ENCODE results near the gene JMJD8.

Gene JMJD8

GRCh38 chr16:675884-676564 lies 8.1 kb downstream of the JMJD8 start:
- ATAC-seq (no peak), DNase-seq (no peak)

- DNase-seq (no peak), ATAC-seq (no peak)
Measured at GRCh38 chr16:674968-675883, 8.9 kb downstream of the JMJD8 start, which contains the start of gene RHBDL1. Gene RHBDL1 (plus strand): TSS chr16:675671. CDS start chr16:675791, 120 bp downstream.

DNA sequence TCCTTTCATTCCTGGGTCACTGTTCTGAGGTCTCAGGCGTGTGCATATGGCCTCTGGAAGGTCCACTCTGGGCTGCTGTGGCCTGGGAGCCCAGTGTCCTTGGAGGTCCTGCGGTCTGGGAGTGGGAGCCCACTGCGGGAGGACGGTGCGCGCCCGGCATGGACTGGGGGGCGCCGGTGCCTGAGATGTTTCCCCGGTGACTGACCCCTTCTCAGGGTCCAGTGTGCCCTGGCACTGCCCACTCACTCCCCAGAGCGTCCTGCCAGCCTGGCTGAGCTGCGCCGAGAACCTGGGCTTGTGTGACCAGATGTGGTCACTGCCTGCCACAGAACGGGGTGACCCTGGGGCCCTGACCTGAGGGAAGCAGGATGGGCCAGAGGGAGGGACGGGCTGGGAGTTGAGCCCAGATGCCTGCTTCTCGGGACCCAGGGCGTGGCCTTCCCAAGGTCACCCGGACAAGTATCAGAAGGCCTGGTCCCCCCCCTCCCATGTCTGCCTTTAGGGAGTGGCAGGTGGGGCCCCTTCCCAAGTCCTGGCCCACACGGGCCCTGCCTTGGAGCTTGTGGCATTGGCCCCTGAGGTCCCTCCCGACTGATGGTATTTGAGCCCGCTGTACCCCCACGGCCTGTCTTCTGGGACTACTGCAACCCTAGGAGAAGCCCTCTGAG lies 9.8 kb downstream of the JMJD8 start:
- ATAC-seq (no peak), DNase-seq (no peak)

DNA sequence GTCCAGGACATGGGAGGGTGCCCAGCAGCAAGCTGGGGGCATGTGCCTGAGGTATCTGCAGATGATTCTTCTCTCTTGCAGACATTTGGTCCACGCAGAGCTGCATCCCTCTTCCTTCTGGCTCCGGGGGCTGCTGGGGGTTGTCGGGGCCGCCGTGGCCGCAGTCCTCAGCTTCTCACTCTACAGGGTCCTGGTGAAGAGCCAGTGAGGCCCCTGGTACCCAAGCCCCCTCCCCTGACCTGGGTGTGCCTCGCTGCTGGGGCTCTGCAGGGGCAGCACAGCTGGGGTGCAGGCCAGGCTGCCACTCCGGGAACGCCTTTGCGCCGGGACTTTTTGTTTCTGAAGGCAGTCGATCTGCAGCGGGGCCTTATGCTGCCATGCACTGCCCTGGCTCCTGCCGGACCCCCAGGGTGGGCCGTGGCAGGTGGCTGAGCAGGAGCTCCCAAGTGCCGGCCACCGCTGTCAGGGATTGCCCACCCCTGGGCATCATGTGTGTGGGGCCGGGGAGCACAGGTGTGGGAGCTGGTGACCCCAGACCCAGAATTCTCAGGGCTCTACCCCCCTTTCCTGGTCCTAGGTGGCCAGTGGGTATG lies 10.6 kb downstream of the JMJD8 start:
- DNase-seq = no peak
- no peak for ATAC-seq

DNA sequence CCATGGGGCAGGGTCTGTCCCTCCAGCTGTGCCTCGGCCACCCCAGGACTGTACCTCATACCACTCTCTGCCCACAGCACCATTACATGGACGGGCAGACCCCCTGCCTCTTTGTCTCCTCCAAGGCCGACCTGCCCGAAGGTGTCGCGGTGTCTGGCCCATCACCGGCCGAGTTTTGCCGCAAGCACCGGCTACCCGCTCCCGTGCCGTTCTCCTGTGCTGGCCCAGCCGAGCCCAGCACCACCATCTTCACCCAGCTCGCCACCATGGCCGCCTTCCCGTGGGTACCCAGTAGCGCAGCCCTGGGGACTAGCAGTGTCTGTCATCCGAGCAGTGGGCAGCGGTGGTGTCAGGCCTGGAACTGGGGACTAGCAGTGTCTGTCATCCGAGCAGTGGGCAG lies 11.3 kb downstream of the JMJD8 start:
- DNase-seq = no peak
- no peak for ATAC-seq

- no peak for ATAC-seq
- DNase-seq = no peak
Measured at GRCh38 chr16:672371-672770, 11.8 kb downstream of the JMJD8 start.

GRCh38 chr16:671353-672131 lies 12.6 kb downstream of the JMJD8 start:
- ATAC-seq (no peak), DNase-seq (no peak)

- DNase-seq (no peak), ATAC-seq (no peak)
Measured at GRCh38 chr16:670485-671352, 13.4 kb downstream of the JMJD8 start.

GRCh38 chr16:669666-670065 lies 14.5 kb downstream of the JMJD8 start:
- DNase-seq = no peak
- no peak for ATAC-seq

GRCh38 chr16:668519-669171 lies 15.5 kb downstream of the JMJD8 start:
- ATAC-seq (no peak), DNase-seq (no peak)

- DNase-seq (peak; percentile 97), ATAC-seq (peak; percentile 95)
Measured at GRCh38 chr16:667780-668518, 16.2 kb downstream of the JMJD8 start, which contains the start of gene RHOT2. Gene RHOT2 (plus strand): TSS chr16:668132. CDS start chr16:668200, 68 bp downstream.

DNA sequence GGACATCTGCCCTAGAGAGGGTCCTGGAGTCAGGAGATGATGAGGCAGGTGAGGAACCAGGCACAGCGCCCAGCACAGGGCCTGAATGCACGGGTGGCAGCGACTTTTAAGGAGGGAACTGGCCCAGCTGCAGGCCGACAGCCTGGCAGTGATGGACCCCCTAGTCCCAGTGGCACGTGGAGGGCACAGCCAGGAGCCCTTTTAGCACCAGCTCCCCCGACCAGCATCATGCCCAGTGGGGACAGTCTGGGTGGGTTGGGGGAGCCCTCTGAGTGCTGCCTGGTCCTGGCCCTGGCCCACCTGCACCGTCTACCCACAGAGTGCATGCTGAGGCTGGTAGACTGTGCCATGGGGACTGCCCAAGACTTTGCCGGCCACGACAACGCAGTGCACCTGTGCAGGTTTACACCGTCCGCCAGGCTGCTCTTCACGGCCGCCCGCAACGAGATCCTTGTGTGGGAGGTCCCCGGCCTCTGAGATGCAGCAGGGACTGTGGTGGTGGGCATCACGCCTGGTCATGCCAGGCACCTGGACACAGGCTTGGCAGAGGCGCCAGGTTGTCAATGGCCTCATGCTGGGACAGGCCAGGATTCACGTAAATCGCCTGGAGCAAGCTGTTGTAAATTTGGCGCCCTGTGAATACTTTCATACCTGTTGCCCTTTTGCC lies 16.9 kb downstream of the JMJD8 start:
- DNase-seq = no peak
- ATAC-seq = no peak

DNA sequence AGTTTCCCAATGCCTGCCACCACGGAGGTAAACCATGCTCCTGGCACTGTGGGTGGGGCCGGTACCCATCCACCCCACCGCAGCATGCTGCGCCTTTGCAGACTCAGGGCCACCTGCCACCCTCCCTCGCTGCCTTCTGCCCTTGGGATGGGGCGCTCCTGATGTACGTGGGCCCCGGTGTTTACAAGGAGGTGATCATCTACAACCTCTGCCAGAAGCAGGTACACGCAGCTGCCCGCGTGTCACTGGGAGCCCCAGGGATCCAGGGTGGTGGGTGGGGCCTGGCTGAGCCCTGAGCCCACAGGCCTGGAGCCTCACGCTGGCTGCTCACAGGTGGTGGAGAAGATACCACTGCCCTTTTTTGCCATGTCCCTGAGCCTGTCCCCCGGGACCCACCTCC lies 17.6 kb downstream of the JMJD8 start:
- DNase-seq (no peak), ATAC-seq (no peak)

DNA sequence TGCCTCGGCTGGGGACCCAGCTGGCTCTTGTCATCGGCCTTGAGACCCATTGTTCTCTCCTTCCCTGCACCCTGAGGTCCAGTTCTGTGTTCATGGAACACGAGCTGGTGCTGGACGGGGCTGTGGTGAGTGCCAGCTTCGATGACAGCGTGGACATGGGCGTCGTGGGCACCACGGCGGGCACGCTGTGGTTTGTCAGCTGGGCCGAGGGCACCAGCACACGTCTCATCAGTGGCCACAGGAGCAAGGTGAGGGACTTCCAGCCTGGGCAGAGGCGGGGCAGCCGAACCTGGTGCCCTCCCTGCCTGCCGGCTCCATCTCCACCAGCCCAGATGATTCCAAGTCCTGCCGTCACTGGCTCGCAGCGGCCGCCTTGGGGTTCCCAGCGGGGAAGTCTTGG lies 21.5 kb downstream of the JMJD8 start:
- no peak for ATAC-seq
- no peak for DNase-seq

DNA sequence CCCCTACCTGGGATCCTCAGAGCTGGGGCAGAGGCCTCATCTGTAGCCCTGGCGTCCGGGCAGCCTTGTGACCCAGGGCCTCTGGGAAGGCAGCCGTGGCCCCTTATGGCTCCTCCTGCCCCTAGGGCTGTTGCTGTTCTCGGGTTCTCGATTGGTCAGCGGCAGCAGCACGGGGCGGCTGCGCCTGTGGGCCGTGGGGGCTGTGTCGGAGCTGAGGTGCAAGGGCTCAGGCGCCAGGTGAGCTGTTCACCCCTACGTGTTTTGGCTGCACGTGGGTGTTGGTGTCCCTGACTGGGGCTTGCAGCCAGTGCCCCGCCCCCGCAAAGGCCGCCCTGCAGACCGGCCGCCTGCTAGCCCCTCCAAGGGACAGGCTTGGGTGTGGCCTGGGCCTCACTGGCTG lies 22.0 kb downstream of the JMJD8 start:
- DNase-seq (no peak), ATAC-seq (no peak)

GRCh38 chr16:661184-661821 lies 22.8 kb downstream of the JMJD8 start:
- no peak for DNase-seq
- ATAC-seq = no peak

GRCh38 chr16:660459-661183 lies 23.5 kb downstream of the JMJD8 start:
- ATAC-seq = peak; percentile 61
- peak; percentile 74 for DNase-seq

DNA sequence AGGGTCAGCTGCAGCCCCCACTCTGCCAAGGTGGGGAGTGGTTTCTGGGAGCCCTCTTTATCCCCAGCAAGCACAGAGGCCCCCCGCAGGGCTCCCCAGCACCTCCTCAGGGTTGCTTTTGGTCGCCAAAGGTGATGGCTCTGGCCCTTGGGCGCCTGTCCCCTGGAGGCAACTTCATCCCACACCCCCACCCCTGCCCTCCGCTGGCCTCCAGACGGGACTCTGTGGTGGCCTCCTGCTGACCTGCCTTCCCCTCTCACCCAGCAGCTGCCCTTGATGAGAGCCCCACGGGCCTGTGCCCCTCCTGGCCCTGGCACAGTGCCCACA lies 24.0 kb downstream of the JMJD8 start:
- no peak for DNase-seq
- ATAC-seq = no peak
